H1 (cell line): ENCODE data around the gene DCAF8. TPM values are rescaled to one million over a fixed set of nuclear protein-coding genes. Genes with fewer than 3 reads are reported as not detected.

Experiments used
- CTCF ChIA-PET: fragments of 300-600 bp; sonication (Branson Sonifier 250); formaldehyde crosslinking; loops from one replicate; lab custom pipeline; 2021; ENCODE audit not compliant: partially characterized antibody; lab: Charles Lee
- POLR2A ChIA-PET: fragments of 300-600 bp; sonication (Branson Sonifier 250); formaldehyde crosslinking; loops from one replicate; lab custom pipeline; 2021; ENCODE audit warnings: inconsistent platforms; ENCODE audit not compliant: partially characterized antibody; lab: Charles Lee
- DNase-seq, 2 experiments: peaks; one replicate each; pipeline versions ENCODE4 v3.0.0 to v3.0.0-alpha.2; 2010 to 2022; ENCODE audit warnings: low spot score in 2 of 2, low read depth in 1 of 2, mixed read lengths in 1 of 2
- FAIRE-seq: peaks from 2 replicates; lab custom pipeline; 2011; peaks lifted over from hg19 to GRCh38; lab: Jason Lieb, UNC
- H2AFZ ChIP-seq: 2 replicates; pipeline ENCODE4 v1.8.1; 2012; ENCODE audit warnings: low read length, inconsistent platforms
- H2AK5ac ChIP-seq: 2 replicates; pipeline ENCODE4 v1.6.1; 2013; ENCODE audit warnings: low read depth, low read length
- H2BK120ac ChIP-seq: replicated peaks from 2 replicates; pipeline ENCODE3; 2013; ENCODE audit warnings: low read depth, low read length, inconsistent platforms
- H2BK12ac ChIP-seq: 2 replicates; pipeline ENCODE4 v1.6.1; 2013; ENCODE audit warnings: low read depth, low read length
- H2BK15ac ChIP-seq: 2 replicates; pipeline ENCODE4 v1.6.1; 2013; ENCODE audit warnings: low read length
- H2BK20ac ChIP-seq: 2 replicates; pipeline ENCODE4 v1.6.1; 2013; ENCODE audit warnings: low read length
- H2BK5ac ChIP-seq: 2 replicates; pipeline ENCODE4 v1.6.1; 2013; ENCODE audit warnings: low read depth, low read length
- H3K14ac ChIP-seq: 2 replicates; pipeline ENCODE4 v1.6.1; 2013; ENCODE audit warnings: inconsistent platforms; ENCODE audit not compliant: insufficient read length
- H3K18ac ChIP-seq: 2 replicates; pipeline ENCODE4 v1.6.1; 2013; ENCODE audit warnings: low read length; ENCODE audit errors: extremely low read depth
- H3K23ac ChIP-seq: 2 replicates; pipeline ENCODE4 v1.6.1; 2013; ENCODE audit warnings: inconsistent platforms; ENCODE audit not compliant: insufficient read length
- H3K23me2 ChIP-seq: 2 replicates; pipeline ENCODE4 v1.6.1; 2013; ENCODE audit warnings: low read depth, low read length
- H3K27ac ChIP-seq: 2 replicates; pipeline ENCODE4 v1.6.1; 2011; ENCODE audit warnings: low read depth, low read length, inconsistent platforms
- H3K27me3 ChIP-seq, 4 experiments: replicated peaks in 1 of 4; 1 replicate in 1 of 4; 2 replicates in 3 of 4; pipeline versions ENCODE4 v1.6.1 to v1.8.1; 2011 to 2013; ENCODE audit warnings: low read length in 3 of 4, mild to moderate bottlenecking in 3 of 4, inconsistent platforms in 2 of 4, mixed read lengths in 2 of 4, moderate library complexity in 1 of 4; ENCODE audit not compliant: control insufficient read depth in 3 of 4, insufficient read depth in 3 of 4; ENCODE audit errors: extremely low read depth in 1 of 4
- H3K36me3 ChIP-seq, 4 experiments: 2 replicates each; pipeline versions ENCODE4 v1.6.1 to v1.8.1; 2011 to 2013; ENCODE audit warnings: mild to moderate bottlenecking in 4 of 4, low read length in 3 of 4, moderate library complexity in 2 of 4, control low read depth in 1 of 4, inconsistent platforms in 1 of 4; ENCODE audit not compliant: insufficient read depth in 4 of 4, control insufficient read depth in 2 of 4
- H3K4ac ChIP-seq: replicated peaks from 2 replicates; pipeline ENCODE3; 2013; ENCODE audit warnings: low read length, low read depth, mixed read lengths, inconsistent platforms; ENCODE audit not compliant: insufficient read length
- H3K4me1 ChIP-seq, 4 experiments: replicated peaks in 1 of 4; 1 replicate in 1 of 4; 2 replicates in 3 of 4; pipeline versions ENCODE4 v1.6.1 to v1.8.1; 2011 to 2013; ENCODE audit warnings: low read length in 3 of 4, inconsistent platforms in 2 of 4, mixed read lengths in 1 of 4; ENCODE audit not compliant: insufficient read depth in 4 of 4, control insufficient read depth in 3 of 4
- H3K4me2 ChIP-seq, 2 experiments: 2 replicates each; pipeline versions ENCODE4 v1.6.1 to v1.8.1; 2011 to 2013; ENCODE audit warnings: low read depth in 2 of 2, low read length in 2 of 2, control low read depth in 1 of 2, inconsistent platforms in 1 of 2, mild to moderate bottlenecking in 1 of 2; ENCODE audit not compliant: insufficient read depth in 1 of 2
- H3K4me3 ChIP-seq, 4 experiments: fragments of 200-600, 300-600 bp in 1 of 4; sonication (generic), shearing (Covaris generic), sonication (Bioruptor Twin) in 1 of 4; 2 replicates each; pipeline versions ENCODE4 v1.5.1 to v1.8.1; 2011 to 2016; ENCODE audit warnings: low read length in 4 of 4, low read depth in 3 of 4, control low read depth in 2 of 4, inconsistent platforms in 2 of 4, mild to moderate bottlenecking in 2 of 4, mixed read lengths in 1 of 4, moderate library complexity in 1 of 4; ENCODE audit not compliant: insufficient read depth in 2 of 4; ENCODE audit errors: extremely low read depth in 1 of 4
- H3K56ac ChIP-seq: replicated peaks from 2 replicates; pipeline ENCODE3; 2013; ENCODE audit warnings: low read depth, mild to moderate bottlenecking, mixed read lengths, low read length, inconsistent platforms; ENCODE audit not compliant: insufficient read length
- H3K79me1 ChIP-seq: 2 replicates; pipeline ENCODE4 v1.6.1; 2013; ENCODE audit warnings: low read depth, low read length, control low read depth
- H3K79me2 ChIP-seq, 2 experiments: 2 replicates each; pipeline versions ENCODE4 v1.6.1 to v1.8.1; 2012 to 2013; ENCODE audit warnings: low read length in 2 of 2, mild to moderate bottlenecking in 2 of 2, inconsistent platforms in 1 of 2; ENCODE audit not compliant: insufficient read depth in 2 of 2, control insufficient read depth in 1 of 2
- H3K9ac ChIP-seq, 4 experiments: replicated peaks in 1 of 4; 1 replicate in 1 of 4; 2 replicates in 3 of 4; pipeline versions ENCODE4 v1.6.1 to v1.8.1; 2011 to 2013; ENCODE audit warnings: low read depth in 3 of 4, low read length in 3 of 4, control low read depth in 2 of 4, mild to moderate bottlenecking in 2 of 4, moderate library complexity in 2 of 4, inconsistent platforms in 1 of 4; ENCODE audit errors: extremely low read depth in 1 of 4
- H3K9me3 ChIP-seq, 2 experiments: 2 replicates each; pipeline versions ENCODE4 v1.6.1 to v1.8.1; 2012 to 2013; ENCODE audit warnings: mild to moderate bottlenecking in 2 of 2, moderate library complexity in 2 of 2, control low read depth in 1 of 2, inconsistent platforms in 1 of 2, low read depth in 1 of 2, low read length in 1 of 2, mixed read lengths in 1 of 2; ENCODE audit not compliant: insufficient read depth in 2 of 2
- H4K20me1 ChIP-seq, 2 experiments: replicated peaks in 1 of 2; 2 replicates each; pipeline versions ENCODE3 to v1.8.1; 2011 to 2013; ENCODE audit warnings: inconsistent platforms in 2 of 2, low read length in 2 of 2, mild to moderate bottlenecking in 1 of 2; ENCODE audit not compliant: insufficient read depth in 2 of 2, control insufficient read depth in 1 of 2
- H4K5ac ChIP-seq: 2 replicates; pipeline ENCODE4 v1.6.1; 2013; ENCODE audit warnings: low read length, low read depth, mixed read lengths, inconsistent platforms; ENCODE audit not compliant: insufficient read length
- H4K8ac ChIP-seq: 2 replicates; pipeline ENCODE4 v1.8.0; 2013; ENCODE audit warnings: mild to moderate bottlenecking, moderate library complexity, low read length, inconsistent platforms; ENCODE audit not compliant: insufficient read depth; ENCODE audit errors: extremely low read depth
- H4K91ac ChIP-seq: replicated peaks from 2 replicates; pipeline ENCODE3; 2013; ENCODE audit warnings: low read length, mixed read lengths, inconsistent platforms; ENCODE audit not compliant: insufficient read length
- POLR2A ChIP-seq, 2 experiments: IDR thresholded peaks; 1 replicate in 1 of 2; 2 replicates in 1 of 2; pipeline ENCODE4 v1.6.1; 2011; ENCODE audit warnings: low read depth in 2 of 2, low read length in 2 of 2, mild to moderate bottlenecking in 2 of 2; ENCODE audit errors: control extremely low read depth in 1 of 2
- POU5F1 ChIP-seq: IDR thresholded peaks from 2 replicates; pipeline ENCODE4 v1.6.1; 2011; ENCODE audit warnings: low read depth, mild to moderate bottlenecking, low read length, moderate library complexity
- RAD21 ChIP-seq, 2 experiments: IDR thresholded peaks in 1 of 2; conservative IDR thresholded peaks in 1 of 2; 2 replicates each; pipeline ENCODE4 v1.6.1; 2011; ENCODE audit warnings: low read depth in 2 of 2, low read length in 2 of 2, improper control_type of control experiment in 1 of 2, inconsistent platforms in 1 of 2, mild to moderate bottlenecking in 1 of 2, moderate library complexity in 1 of 2
- RBBP5 ChIP-seq: IDR thresholded peaks from 2 replicates; pipeline ENCODE4 v1.7.1; 2012; ENCODE audit warnings: low read depth, mild to moderate bottlenecking, inconsistent platforms, low read length, moderate library complexity, borderline replicate concordance
- RXRA ChIP-seq: IDR thresholded peaks from 2 replicates; pipeline ENCODE4 v1.6.1; 2011; ENCODE audit warnings: low read depth, mild to moderate bottlenecking, low read length, moderate library complexity; ENCODE audit not compliant: insufficient read depth
- WGBS, 2 experiments: shearing (Covaris generic) in 1 of 2; methylation state at CpG; one replicate each; pipeline versions ENCODE4 v1.1.6 to v1.1.7; 2013 to 2015; ENCODE audit warnings: low lambda C conversion rate in 2 of 2, mixed read lengths in 2 of 2, inconsistent platforms in 1 of 2, low coverage in 1 of 2, missing lambda C conversion rate in 1 of 2; ENCODE audit not compliant: insufficient replicate concordance in 2 of 2, insufficient coverage in 1 of 2, insufficient read length in 1 of 2; ENCODE audit errors: extremely low coverage in 1 of 2, missing lambda C conversion rate in 1 of 2; 5-methylcytosine and 5-hydroxymethylcytosine counted together
- polyA plus RNA-seq, 7 experiments: library from polyadenylated mRNA; depleted of rRNA in 3 of 7; stranded (reverse) in 5 of 7; unstranded in 2 of 7; fragments of >200 nt in 5 of 7; fragments of 200-250 nt in 2 of 7; gene quantifications; 1 replicate in 5 of 7; 2 replicates in 1 of 7; 4 replicates in 1 of 7; pipeline versions ENCODE4 v1.2.1 to v1.2.3, GENCODE V29; 2011 to 2013; ENCODE audit warnings: missing spikeins in 2 of 7, mixed read lengths in 2 of 7
- total RNA-seq: library from RNA; stranded (reverse); fragmentation: NEBNext Ultra II Directional; extraction: Animal tissue kit (Norgen Biotek cat#: 25700); gene quantifications from 2 replicates; pipeline ENCODE4 v1.2.1, GENCODE V29; 2021
- TF ChIP-seq, protein P1 (sequence below): IDR thresholded peaks from 2 replicates; pipeline ENCODE4 v1.6.1; 2011; ENCODE audit warnings: low read depth, mild to moderate bottlenecking, low read length; ENCODE audit not compliant: insufficient read depth
- TF ChIP-seq, protein P2 (sequence below): IDR thresholded peaks from 2 replicates; pipeline ENCODE4 v1.6.1; 2012; ENCODE audit warnings: inconsistent platforms
- TF ChIP-seq, protein P3 (sequence below): IDR thresholded peaks from 2 replicates; pipeline ENCODE4 v1.6.1; 2012; ENCODE audit warnings: inconsistent platforms

DCAF8 gene
- total and polyA plus RNA-seq, 2 of the 8 experiments (the other 6 are each of a cell fraction or from before 2014, with no cell fraction given): 68.2 to 110 TPM

DNA sequence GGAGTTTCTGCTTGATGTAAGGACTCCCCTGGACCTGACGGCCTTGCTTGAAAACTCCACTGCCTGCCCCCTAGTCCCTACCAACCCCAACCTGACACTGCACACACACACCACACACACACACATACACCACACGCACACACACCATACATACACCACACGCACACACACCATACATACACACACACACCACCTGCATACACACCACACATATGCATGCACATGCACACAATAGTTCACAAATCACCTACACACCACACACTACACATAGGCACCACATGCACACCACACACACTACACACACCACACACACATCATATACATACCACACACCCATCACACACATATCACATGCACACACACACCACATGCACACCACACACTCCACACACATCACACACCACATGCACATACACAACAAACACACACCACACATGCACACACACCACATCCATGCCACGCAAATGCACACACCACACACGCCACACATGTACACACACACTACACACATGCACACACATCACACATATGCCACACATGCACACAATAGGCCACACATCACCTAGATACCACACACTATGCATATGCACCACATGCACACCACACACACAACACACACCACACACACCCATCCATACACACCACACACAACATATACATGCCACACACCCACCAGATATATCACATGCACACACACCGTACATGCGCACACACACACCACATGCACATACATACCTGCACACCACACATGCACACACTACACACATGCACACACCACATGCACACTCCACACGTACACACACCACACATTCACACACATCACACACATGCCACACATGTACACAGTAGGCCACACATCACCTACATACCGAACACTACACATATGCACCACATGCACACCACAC is 68.3 kb downstream of the DCAF8 start:
- Histone ChIP-seq H3K4me2 (no peak overlapping the region), H2AK5ac (peak overlapping the region; percentile 100), H4K20me1 (peaks cover 0 to 9% of the 10 kb centered on the region in 2 experiments), H3K27ac (no peak overlapping the region), H2BK20ac (peak overlapping the region; percentile 98), H3K79me2 (no peaks in the 10 kb centered on the region), H2AFZ (peak overlapping the region; percentile 52; the same call in 1 of the 2 replicates), H3K36me3 (no peaks in the 10 kb centered on the region; a peak in 1 of 8 replicates), H3K23me2 (peaks cover 10% of the 10 kb centered on the region), H2BK15ac (peak overlapping the region; percentile 100), H3K18ac (peak overlapping the region; percentile 64), H3K27me3 (no peaks in the 10 kb centered on the region; a peak in 1 of 7 replicates), H3K9me3 (no peaks in the 10 kb centered on the region), H3K56ac (peak overlapping the region; percentile 90), H4K8ac (peak overlapping the region; percentile 39), H4K91ac (peak overlapping the region; percentile 99), H3K23ac (no peak overlapping the region), H3K14ac (no peak overlapping the region), H3K4me1 (peaks cover 3 to 26% (median 8%) of the 10 kb centered on the region in 4 experiments; a peak in 6 of 7 replicates), H2BK120ac (peak overlapping the region; percentile 93), H4K5ac (peak overlapping the region; percentile 20), H3K4me3 (no peak overlapping the region), H2BK12ac (peak overlapping the region; percentile 100), H3K4ac (peak overlapping the region; percentile 71), H2BK5ac (peak overlapping the region; percentile 97), H3K79me1 (peaks cover 4% of the 10 kb centered on the region; the same call in 1 of the 2 replicates), H3K9ac (peak overlapping the region in 3 of 4 experiments; percentile 12 to 33 (median 27); a peak in 2 of 7 replicates)
- FAIRE-seq: peak; percentile 13
- DNase-seq: no peak
- 81% methylated on average over 9 of the region's 9 CpGs; no CpG with 5 or more reads in 1 of the 2 experiments for WGBS, 2 experiments
- CTCF ChIA-PET: interaction anchor here (0.6 to 8.6 kb wide), 56 partner anchors 11 to 204 kb away, joined by 3 to 195 read pairs (median 4); partner anchors contain the start of genes ATP1A2, PEA15 and PEX19
- POLR2A ChIA-PET: interaction anchor here (0.6 to 5.9 kb wide), 12 partner anchors 8 to 111 kb away, joined by 3 to 61 read pairs (median 4); partner anchors contain the start of genes ATP1A2, PEA15 and PEX19
- no peak for TF ChIP-seq POLR2A (IDR thresholded peaks at IDR 0.05; ENCODE audit: control extremely low read depth in 1 of 2, low read depth in 2 of 2, low read length in 2 of 2)
- TF ChIP-seq, protein P1, sequence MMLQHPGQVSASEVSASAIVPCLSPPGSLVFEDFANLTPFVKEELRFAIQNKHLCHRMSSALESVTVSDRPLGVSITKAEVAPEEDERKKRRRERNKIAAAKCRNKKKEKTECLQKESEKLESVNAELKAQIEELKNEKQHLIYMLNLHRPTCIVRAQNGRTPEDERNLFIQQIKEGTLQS: no peak
- TF ChIP-seq, protein P2, sequence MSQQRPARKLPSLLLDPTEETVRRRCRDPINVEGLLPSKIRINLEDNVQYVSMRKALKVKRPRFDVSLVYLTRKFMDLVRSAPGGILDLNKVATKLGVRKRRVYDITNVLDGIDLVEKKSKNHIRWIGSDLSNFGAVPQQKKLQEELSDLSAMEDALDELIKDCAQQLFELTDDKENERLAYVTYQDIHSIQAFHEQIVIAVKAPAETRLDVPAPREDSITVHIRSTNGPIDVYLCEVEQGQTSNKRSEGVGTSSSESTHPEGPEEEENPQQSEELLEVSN: no peak
- no peak for TF ChIP-seq RAD21 (IDR thresholded peaks at IDR 0.05 in 1 of 2, conservative IDR thresholded peaks at IDR 0.05 in 1 of 2; ENCODE audit: low read depth in 2 of 2, low read length in 2 of 2)
- TF ChIP-seq RBBP5: no peak
- TF ChIP-seq, protein P3, sequence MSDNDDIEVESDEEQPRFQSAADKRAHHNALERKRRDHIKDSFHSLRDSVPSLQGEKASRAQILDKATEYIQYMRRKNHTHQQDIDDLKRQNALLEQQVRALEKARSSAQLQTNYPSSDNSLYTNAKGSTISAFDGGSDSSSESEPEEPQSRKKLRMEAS: no peak
- TF ChIP-seq RXRA: no peak
- no peak for TF ChIP-seq POU5F1
